ENCODE results near the gene FRMD6.

FRMD6 gene

DNA sequence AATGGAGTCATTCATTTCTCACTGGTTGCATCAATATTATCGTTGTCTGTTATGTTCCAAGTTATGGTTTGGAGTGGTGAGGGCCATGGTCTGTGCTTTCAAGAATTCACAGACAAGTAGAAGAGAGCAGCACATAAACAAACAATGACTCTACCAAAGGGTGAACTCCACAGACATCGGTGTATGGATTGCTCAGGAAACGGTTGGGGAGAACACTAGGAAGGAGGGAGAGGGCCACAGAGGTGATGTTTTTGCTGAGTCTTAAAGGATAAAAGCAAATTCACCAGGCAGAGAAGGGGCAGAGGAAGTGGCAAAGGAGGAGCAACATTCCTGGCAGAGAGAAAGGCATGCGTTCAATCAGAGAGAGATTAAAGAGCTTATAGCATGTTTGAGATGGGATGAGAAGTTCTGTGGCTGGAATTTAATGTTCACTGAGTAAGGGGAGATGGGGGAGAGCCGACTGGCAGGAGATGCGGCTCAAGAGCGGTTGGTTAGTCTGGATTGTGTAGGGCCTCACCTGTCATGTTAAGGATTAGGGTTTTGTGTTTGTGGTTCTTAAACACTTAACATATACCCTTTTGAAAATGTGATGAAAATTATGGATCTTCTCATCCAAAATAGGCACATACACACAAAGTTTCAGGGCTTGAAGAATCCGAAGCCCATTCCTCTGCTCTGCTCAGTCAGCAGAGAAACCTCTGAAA lies 42.3 kb upstream of the FRMD6 start:
- H3K4me3 ChIP-seq (replicated peaks in 1 of 2; ENCODE audit: low read depth in 2 of 2, low read length in 2 of 2), result no peak overlapping the region
- TF ChIP-seq CTCF (IDR thresholded peaks at IDR 0.05; ENCODE audit: low read depth, low read length), result no peak
- peak in 1 of 2 donors; percentile 26 for DNase-seq (ENCODE audit: low read depth in 2 of 2)

DNA sequence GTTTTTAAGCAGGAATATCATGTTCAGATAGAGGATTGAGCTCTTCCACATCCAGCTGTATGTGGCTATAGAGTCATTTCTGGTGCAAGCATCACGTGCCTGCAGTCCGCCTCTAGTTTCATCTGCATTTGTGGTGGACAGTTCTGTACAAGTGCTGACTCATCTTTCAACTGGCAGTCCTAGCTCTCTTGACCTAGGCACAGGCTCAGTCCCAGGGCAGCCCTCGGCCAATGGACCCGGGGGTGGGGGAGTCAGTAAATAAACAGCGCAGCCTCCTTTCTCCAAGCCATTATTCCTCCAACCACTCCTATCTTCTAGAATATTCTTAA lies 41.8 kb upstream of the FRMD6 start:
- DNase-seq (ENCODE audit: low read depth in 2 of 2), result peak; percentile 57 to 68
- H3K4me3 ChIP-seq (replicated peaks in 1 of 2; ENCODE audit: low read depth in 2 of 2, low read length in 2 of 2), result no peak overlapping the region
- no peak for TF ChIP-seq CTCF (IDR thresholded peaks at IDR 0.05; ENCODE audit: low read depth, low read length)

- no peak overlapping the region for H3K4me3 ChIP-seq (replicated peaks in 1 of 2; ENCODE audit: low read depth in 2 of 2, low read length in 2 of 2)
- TF ChIP-seq CTCF (IDR thresholded peaks at IDR 0.05; ENCODE audit: low read depth, low read length), result no peak
- DNase-seq (ENCODE audit: low read depth in 2 of 2), result no peak
These were observed 40.9 kb upstream of the FRMD6 start for GRCh38 chr14:51610771-51611170.

DNA sequence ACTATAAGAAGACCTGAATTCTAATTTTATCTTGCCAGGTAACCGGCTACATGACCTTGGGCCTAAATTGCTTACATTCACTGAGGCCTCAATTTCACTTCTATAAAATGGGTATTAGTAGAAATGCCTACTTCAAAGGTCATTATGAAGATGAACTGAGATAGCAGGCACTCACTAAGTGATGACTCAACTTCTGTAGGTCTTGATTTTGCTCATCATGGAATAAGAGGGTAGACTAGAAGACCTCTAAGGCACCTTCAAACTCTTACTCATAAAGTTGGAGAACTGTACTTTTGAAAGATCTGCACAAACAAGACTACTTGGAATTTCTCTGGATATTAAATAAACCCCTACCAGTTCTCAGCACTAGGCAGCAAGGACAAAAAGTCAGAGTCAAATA lies 39.3 kb upstream of the FRMD6 start:
- no peak for TF ChIP-seq CTCF (IDR thresholded peaks at IDR 0.05; ENCODE audit: low read depth, low read length)
- no peak for DNase-seq (ENCODE audit: low read depth in 2 of 2)
- H3K4me3 ChIP-seq (replicated peaks in 1 of 2; ENCODE audit: low read depth in 2 of 2, low read length in 2 of 2), result no peak overlapping the region

GRCh38 chr14:51613416-51613815 lies 38.3 kb upstream of the FRMD6 start:
- no peak overlapping the region for H3K4me3 ChIP-seq (replicated peaks in 1 of 2; ENCODE audit: low read depth in 2 of 2, low read length in 2 of 2)
- TF ChIP-seq CTCF (IDR thresholded peaks at IDR 0.05; ENCODE audit: low read depth, low read length), result no peak
- DNase-seq (ENCODE audit: low read depth in 2 of 2), result no peak

DNA sequence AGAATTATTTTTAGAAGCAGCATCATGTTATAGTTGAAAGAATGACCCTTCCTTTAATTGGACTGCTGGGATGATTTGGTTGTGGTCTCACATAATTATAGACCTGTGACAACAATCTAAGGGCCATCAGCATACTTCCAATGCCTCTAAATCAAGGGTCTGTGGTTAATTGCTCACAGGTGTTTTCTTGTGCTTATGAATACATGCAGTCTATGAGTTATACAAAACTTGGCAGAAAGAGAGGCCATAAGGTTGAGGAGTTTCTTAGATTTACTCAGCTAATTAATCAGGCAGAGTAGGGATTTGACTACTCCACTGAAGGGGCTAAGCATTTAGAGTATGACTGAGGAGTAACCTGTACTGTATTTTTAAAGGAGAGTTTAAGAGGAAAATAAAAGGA lies 37.0 kb upstream of the FRMD6 start:
- no peak for TF ChIP-seq CTCF (IDR thresholded peaks at IDR 0.05; ENCODE audit: low read depth, low read length)
- DNase-seq (ENCODE audit: low read depth in 2 of 2), result no peak
- no peak overlapping the region for H3K4me3 ChIP-seq (replicated peaks in 1 of 2; ENCODE audit: low read depth in 2 of 2, low read length in 2 of 2)

DNA sequence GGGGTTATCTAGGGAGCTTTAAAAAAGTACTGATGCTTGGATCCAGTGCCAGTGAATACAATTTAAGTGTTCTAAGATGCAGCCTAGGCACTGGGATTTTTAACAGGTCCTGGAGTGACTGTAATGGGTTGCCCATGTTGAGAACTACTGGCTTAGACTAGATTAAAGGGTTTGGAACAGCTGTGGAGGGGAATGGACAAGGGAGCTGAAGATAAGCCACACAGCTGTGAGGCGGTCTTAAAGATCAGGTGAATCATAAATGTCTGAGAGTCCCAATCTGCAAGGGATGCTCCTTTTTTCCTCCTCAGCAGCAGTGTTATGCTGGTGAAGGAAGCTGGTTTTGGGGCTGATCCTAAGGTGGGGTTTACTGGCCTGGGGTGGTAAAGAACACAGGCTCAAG lies 35.5 kb upstream of the FRMD6 start:
- no peak for DNase-seq (ENCODE audit: low read depth in 2 of 2)
- TF ChIP-seq CTCF (IDR thresholded peaks at IDR 0.05; ENCODE audit: low read depth, low read length), result no peak
- no peak overlapping the region for H3K4me3 ChIP-seq (replicated peaks in 1 of 2; ENCODE audit: low read depth in 2 of 2, low read length in 2 of 2)

All from cardiac fibroblast (primary cell).